Transverse colon (tissue), 4 donors: Measurements from ENCODE around the gene HSD11B1L. TPM values are rescaled to one million over a fixed set of nuclear protein-coding genes. Genes with fewer than 3 reads are reported as not detected.
A peak's percentile ranks its signal among the peaks of the same experiment; 100 is the strongest.

Source experiments
- DNase-seq: peaks from one replicate; pipeline ENCODE4 v3.0.0-alpha.2; 2019
- H3K27ac ChIP-seq, 4 donors: fragments of 200-600 bp; sonication (generic); 2 replicates each; pipeline ENCODE4 v1.5.1; 2016 to 2018; ENCODE audit warnings: inconsistent platforms in 4 of 4
- H3K27me3 ChIP-seq: fragments of 200-600 bp; sonication (generic); 2 replicates; pipeline ENCODE4 v1.5.1; 2017; ENCODE audit warnings: inconsistent platforms
- H3K36me3 ChIP-seq, 4 donors: fragments of 200-600 bp; sonication (generic); 2 replicates each; pipeline ENCODE4 v1.5.1; 2017 to 2019; ENCODE audit warnings: inconsistent platforms in 4 of 4
- H3K4me1 ChIP-seq, 4 donors: fragments of 200-600 bp; sonication (generic); 2 replicates each; pipeline ENCODE4 v1.5.1; 2017 to 2020; ENCODE audit warnings: inconsistent platforms in 4 of 4
- H3K4me3 ChIP-seq, 4 donors: fragments of 200-600 bp; sonication (generic); 1 replicate in 1 of 4; 2 replicates in 3 of 4; pipeline versions ENCODE4 v1.5.1 to v1.6.1; 2017 to 2019; ENCODE audit warnings: inconsistent platforms in 4 of 4
- H3K9me3 ChIP-seq, 2 donors: fragments of 200-600 bp; sonication (generic); 2 replicates each; pipeline ENCODE4 v1.5.1; 2017 to 2019; ENCODE audit warnings: inconsistent platforms in 2 of 2
- EP300 ChIP-seq: sonication (generic); formaldehyde crosslinking; IDR thresholded peaks from one replicate; pipeline ENCODE4 v1.6.1; 2017; ENCODE audit warnings: antibody characterized with exemption, low read depth
- POLR2A ChIP-seq: fragments of 450-650 bp; IDR thresholded peaks from one replicate; pipeline ENCODE4 v1.6.1; 2016; ENCODE audit warnings: antibody characterized with exemption, mild to moderate bottlenecking, moderate library complexity
- POLR2AphosphoS5 ChIP-seq, 3 donors: sonication (generic); formaldehyde crosslinking; IDR thresholded peaks; one replicate each; pipeline ENCODE4 v1.6.1; 2016; ENCODE audit warnings: antibody characterized with exemption in 3 of 3
- WGBS, 2 donors: methylation state at CpG; one replicate each; pipeline ENCODE4 v1.1.5; 2018; ENCODE audit warnings: low coverage in 1 of 2; 5-methylcytosine and 5-hydroxymethylcytosine counted together
- in situ Hi-C, 4 donors: fragments of 200-750 bp; cut with MboI; loops; one replicate each; pipeline versions ENCODE4 v1.15.0 to v1.15.1; 2017; ENCODE audit warnings: low sequenced_read_pairs in 3 of 4, low pct_ligation_motif_present in 1 of 4, low pct_unique_long_range_greater_than_20kb in 1 of 4
- intact Hi-C: fragments of 100-400 bp; cut with DNase I; formaldehyde crosslinking; loops from one replicate; pipeline ENCODE4 v1.15.1; 2023; ENCODE audit warnings: low total_unique reads
- total RNA-seq, 4 donors: library from RNA; depleted of rRNA; stranded (reverse); fragments of >200 nt; gene quantifications; one replicate each; pipeline ENCODE4 v1.1.0, GENCODE V29; 2016
- TF ChIP-seq, protein P1 (sequence below), 5 experiments: fragments of 200-600 bp in 3 of 5; fragments of 450-650 bp in 2 of 5; sonication (generic) in 3 of 5; IDR thresholded peaks; 1 replicate in 2 of 5; 2 replicates in 3 of 5; pipeline ENCODE4 v1.5.1; 2016 to 2017; ENCODE audit warnings: antibody characterized with exemption in 5 of 5, inconsistent platforms in 3 of 5, mild to moderate bottlenecking in 2 of 5, moderate library complexity in 1 of 5

The HSD11B1L gene
- total RNA-seq, 4 donors from 2014 or later: 10.8 to 30.1 (median 16.6) TPM

DNA sequence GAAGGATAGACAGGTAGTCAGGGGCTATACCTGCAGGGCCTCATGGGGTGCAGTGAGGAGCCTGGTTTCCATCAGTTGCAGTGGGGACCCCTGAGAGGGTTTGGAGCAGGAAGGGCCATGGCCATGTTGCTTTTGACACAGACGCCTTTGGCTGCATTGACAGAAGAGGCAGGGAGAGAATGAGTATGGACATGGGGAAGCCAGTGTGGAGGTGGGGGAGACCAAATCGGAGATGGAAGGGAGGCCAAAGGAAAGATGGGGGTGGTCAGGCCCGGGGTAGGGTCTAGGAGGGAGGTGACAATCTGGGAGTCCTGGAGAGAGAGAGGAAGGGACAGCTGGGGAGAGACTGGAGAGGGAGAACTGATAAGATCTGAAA is 1.3 kb downstream of the HSD11B1L start:
- Histone ChIP-seq H3K9me3 (no peaks in the 10 kb centered on the region), H3K36me3 (no peaks in the 10 kb centered on the region), H3K4me1 (peaks cover 11 to 24% (median 18%) of the 10 kb centered on the region in 4 donors), H3K4me3 (no peak overlapping the region), H3K27me3 (no peaks in the 10 kb centered on the region), H3K27ac (no peak overlapping the region)
- TF ChIP-seq EP300 (no peak), POLR2A (no peak), POLR2AphosphoS5 (IDR thresholded peaks at IDR 0.05) (no peak)
- TF ChIP-seq, protein P1, sequence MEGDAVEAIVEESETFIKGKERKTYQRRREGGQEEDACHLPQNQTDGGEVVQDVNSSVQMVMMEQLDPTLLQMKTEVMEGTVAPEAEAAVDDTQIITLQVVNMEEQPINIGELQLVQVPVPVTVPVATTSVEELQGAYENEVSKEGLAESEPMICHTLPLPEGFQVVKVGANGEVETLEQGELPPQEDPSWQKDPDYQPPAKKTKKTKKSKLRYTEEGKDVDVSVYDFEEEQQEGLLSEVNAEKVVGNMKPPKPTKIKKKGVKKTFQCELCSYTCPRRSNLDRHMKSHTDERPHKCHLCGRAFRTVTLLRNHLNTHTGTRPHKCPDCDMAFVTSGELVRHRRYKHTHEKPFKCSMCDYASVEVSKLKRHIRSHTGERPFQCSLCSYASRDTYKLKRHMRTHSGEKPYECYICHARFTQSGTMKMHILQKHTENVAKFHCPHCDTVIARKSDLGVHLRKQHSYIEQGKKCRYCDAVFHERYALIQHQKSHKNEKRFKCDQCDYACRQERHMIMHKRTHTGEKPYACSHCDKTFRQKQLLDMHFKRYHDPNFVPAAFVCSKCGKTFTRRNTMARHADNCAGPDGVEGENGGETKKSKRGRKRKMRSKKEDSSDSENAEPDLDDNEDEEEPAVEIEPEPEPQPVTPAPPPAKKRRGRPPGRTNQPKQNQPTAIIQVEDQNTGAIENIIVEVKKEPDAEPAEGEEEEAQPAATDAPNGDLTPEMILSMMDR (IDR thresholded peaks at IDR 0.05): no peak
- intact Hi-C loops: no loop called here
- DNase-seq: no peak
- in situ Hi-C loops: no loop called here
- 82 to 84% methylated on average over 3 of the region's 3 CpGs for WGBS, 2 donors

DNA sequence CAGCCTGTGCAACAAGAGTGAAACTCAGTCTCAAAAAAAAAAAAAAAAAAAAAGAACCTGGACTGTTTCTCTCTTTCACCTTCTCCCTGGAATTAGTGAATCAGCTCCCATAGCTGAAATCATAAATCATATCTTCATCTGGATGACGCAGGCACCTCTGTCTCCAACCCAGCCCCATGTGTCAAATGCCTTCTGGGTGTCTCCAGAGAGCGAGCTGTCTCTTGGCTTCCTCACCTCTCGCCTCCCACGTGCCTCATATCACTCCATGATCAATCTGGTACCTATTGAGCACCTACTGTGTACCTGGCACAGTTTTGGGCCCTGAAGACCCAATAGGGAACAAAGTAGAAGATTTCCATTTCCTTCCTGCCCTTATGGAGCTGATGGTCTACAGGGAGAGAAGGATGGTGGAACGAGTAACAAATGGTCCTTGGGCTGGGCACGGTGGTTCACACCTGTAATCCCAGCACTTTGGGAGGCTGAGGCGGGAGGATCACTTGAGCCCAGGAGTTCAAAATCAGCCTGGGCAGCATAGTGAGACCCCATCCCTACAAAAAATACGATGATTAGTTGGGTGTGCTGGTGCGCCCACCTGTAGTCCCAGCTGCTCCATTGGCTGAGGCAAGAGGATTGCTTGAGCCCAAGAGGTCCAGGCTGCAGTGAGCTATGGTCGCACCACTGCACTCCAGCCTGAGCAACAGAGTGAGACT is 2.5 kb downstream of the HSD11B1L start:
- no peak for DNase-seq
- TF ChIP-seq EP300 (no peak), POLR2AphosphoS5 (IDR thresholded peaks at IDR 0.05) (no peak), POLR2A (no peak)
- TF ChIP-seq, protein P1 (IDR thresholded peaks at IDR 0.05): no peak
- H3K4me1 ChIP-seq: peaks cover 11 to 30% (median 23%) of the 10 kb centered on the region in 4 donors
- H3K36me3 ChIP-seq: no peaks in the 10 kb centered on the region
- intact Hi-C loops (no loop called here), in situ Hi-C loops (no loop called here)
- no peak overlapping the region for H3K27ac ChIP-seq
- WGBS, 2 donors: 80 to 94% methylated on average over 5 to 10 of the region's 10 CpGs
- no peaks in the 10 kb centered on the region for H3K27me3 ChIP-seq
- no peak overlapping the region for H3K4me3 ChIP-seq
- no peaks in the 10 kb centered on the region for H3K9me3 ChIP-seq

DNA sequence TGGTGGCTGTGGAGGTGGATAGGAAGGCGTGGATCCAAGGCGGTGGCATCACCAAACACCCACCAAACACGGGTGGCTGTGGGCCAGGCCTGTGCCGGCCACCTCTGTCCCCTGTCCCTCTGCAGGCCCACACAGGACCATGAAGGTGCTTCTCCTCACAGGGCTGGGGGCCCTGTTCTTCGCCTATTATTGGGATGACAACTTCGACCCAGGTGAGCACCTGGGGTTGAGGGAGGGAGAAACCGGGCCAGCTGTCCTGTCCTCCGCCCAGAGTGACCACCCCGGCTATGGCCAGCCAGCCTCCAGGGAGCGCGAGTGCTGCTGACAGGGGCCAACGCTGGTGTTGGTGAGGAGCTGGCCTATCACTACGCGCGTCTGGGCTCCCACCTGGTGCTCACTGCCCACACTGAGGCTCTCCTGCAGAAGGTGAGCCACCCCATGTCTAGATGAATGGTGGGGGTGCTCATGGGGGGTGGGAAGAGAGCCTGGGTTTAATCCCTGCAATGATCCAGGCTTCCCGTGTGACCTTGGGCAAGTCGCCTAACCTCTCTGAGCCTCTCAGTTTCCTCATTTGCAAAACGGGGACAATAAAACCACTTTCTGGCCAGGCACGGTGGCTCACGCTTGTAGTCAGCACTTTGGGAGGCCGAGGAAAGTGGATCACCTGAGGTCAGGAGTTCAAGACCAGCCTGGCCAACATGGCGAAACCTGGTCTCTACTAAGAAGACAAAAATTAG is 4.0 kb downstream of the HSD11B1L start:
- Histone ChIP-seq H3K4me3 (no peak overlapping the region), H3K27me3 (no peaks in the 10 kb centered on the region), H3K4me1 (peaks cover 4 to 24% (median 17%) of the 10 kb centered on the region in 4 donors), H3K27ac (no peak overlapping the region), H3K36me3 (no peaks in the 10 kb centered on the region), H3K9me3 (no peaks in the 10 kb centered on the region)
- TF ChIP-seq POLR2AphosphoS5 (IDR thresholded peaks at IDR 0.05) (no peak), POLR2A (no peak), EP300 (no peak)
- TF ChIP-seq, protein P1 (IDR thresholded peaks at IDR 0.05): no peak
- no peak for DNase-seq
- intact Hi-C loops: no loop called here
- 91% methylated on average over 18 of the region's 22 CpGs; no CpG with 5 or more reads in 1 of the 2 donors for WGBS, 2 donors
- in situ Hi-C loops: no loop called here

DNA sequence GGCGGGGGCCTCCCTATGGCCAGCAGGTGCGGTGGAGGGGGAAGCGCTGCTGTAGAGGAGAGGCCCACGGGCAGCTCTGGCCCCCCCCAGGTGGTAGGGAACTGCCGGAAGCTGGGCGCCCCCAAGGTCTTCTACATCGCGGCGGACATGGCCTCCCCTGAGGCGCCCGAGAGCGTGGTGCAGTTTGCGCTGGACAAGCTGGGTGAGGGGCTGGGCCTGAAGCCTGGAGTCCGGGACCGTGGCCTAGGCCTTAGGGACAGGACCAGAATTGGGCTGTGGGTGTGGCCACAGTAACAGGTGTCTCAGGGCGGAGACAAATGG is 5.5 kb downstream of the HSD11B1L start:
- WGBS, 2 donors: 0 to 55% methylated on average over 1 to 15 of the region's 16 CpGs
- H3K4me3 ChIP-seq: peak overlapping the region in 3 of 4 donors; percentile 42 to 70 (median 48)
- H3K27ac ChIP-seq: peak overlapping the region; percentile 83 to 93 (median 88)
- H3K4me1 ChIP-seq: peaks cover 0 to 26% (median 15%) of the 10 kb centered on the region in 4 donors
- intact Hi-C loops (no loop called here), in situ Hi-C loops (no loop called here)
- no peaks in the 10 kb centered on the region for H3K36me3 ChIP-seq
- no peak for DNase-seq
- H3K9me3 ChIP-seq: no peaks in the 10 kb centered on the region
- TF ChIP-seq, protein P1 (IDR thresholded peaks at IDR 0.05): no peak
- TF ChIP-seq EP300 (no peak), POLR2AphosphoS5 (IDR thresholded peaks at IDR 0.05) (no peak), POLR2A (no peak)
- no peaks in the 10 kb centered on the region for H3K27me3 ChIP-seq
